Activated naive CD4-positive, alpha-beta T cell treated with anti-CD3 and anti-CD28 coated beads, Interleukin-2, amount 50 U/mL, for 16 hours (primary cell): ENCODE measurements around the gene COL8A2.
"Not testable (repeated sequence)": the region's sequence is repeated elsewhere in the genome, so short reads cannot be mapped to it uniquely, and the experiment has no call there.

Source experiments
- DNase-seq: peaks from one replicate; pipeline ENCODE4 v3.0.0-alpha.2; 2020

The COL8A2 gene

DNA sequence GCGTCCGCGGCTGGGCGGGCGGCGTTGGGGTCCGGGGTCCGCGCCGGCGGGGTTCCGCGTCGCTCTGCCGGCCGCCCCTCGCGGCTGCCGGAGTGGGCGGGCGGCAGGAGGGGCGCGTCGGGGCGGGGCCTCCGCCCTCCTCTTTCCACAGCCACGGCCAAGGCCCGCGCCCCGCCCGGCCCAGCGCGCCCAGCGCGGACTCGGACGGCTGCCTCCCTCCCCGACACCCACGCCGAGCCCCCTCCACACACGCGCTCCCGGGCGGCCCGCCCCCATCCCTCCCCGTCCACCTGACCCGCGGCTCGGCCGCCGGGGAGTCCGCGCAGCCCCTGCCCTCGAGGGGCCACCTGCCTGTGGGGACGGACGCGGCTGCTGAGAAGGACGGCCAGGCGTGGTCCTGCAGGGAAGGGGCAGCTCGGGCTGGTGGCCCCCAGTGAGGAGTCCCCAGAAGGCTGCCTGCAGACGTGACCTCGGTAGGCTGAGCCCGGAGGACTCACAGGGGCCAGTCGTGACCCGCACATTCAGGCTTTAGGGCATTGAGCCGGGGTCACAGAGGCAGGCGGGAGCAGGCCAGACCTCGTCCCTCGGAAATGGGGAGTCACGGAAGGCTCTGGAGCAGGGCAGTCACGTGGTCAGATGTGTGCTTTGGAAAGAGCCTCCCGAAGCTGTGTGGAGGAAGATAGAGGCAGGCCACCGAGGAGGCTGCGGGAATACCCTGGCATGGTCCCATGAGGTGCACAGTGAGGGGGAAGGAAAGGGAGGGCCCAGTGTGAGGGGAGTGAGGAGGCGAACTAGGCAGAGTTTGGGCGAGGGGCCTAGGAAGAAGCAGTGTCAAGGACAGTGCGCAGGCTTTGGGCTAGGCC is at the start of gene COL8A2:
COL8A2 (minus strand) TSS at position 94 of the 863 bp plus-strand sequence. CDS start 24,980 bp downstream, outside the sequence.
- DNase-seq = no peak

DNA sequence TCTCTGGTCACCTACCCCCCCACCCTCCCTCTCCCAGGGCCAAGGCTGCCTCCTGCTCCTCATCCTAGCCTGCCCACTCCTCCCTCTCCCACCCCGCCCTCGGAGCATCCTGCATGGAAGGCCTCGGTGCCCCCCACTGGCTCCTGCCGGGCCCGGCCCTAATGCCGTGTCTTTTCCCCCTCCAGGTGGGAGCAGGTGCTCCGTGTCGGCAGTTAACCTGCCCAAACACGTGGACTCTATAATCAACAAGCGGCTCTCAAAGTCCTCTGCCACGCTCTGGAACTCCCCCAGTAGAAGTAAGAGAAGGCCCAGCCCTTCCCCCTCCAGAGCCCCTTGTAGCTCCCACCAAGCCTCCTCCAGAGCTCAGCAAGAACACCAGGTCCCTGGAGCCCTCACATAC is 49.7 kb upstream of the COL8A2 start:
- DNase-seq = no peak

DNA sequence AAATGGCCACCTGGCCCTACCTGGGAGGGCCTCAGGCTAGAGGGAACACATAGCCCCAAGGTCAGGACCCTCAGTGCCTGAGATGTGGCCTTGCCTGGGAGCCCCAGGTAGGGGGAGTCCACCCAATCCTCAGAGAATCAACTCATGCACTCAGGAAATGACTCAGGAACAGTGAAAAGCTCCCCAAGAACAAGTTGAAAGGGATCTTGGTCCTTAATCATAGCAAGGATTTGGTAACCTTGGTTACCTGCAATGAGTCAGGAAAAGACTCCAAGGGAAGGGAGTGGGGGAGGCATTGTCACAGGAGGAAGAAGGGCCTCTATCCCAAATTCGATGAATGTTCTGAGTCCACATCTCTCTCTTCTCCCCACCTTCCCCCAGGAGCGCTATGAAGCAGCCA is 48.0 kb upstream of the COL8A2 start:
- no peak for DNase-seq

DNA sequence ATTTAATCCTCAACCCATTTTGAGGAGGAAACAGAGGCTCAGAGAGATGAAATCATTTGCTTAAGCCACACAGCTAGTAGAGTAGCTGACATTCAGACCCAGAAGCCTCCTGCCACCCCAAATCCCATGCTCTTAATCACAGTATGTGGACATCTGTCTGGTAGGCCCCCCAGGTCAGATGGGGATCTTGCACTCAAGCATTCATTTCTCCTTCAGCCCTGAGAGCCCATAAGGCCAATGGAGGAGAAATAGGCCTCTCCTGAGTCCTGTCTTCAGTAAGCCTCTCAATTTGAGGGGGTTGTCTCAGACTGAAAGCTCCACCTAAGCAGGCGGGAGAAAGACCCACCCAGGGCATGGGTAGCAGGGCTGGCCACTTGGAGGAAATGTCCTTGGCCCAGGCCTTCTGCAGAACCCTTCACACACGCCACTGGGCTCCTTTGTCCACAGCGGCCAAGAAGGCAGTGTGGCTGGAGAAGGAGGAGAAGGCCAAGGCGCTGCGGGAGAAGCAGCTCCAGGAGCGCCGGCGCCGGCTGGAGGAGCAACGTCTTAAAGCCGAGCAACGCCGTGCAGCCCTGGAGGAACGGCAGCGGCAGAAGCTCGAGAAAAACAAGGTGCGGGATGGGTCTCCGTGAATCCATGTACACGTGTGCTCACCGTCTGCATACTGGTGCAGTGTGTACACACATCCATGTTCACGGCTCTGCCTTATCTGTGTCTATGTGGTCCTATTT is 47.2 kb upstream of the COL8A2 start:
- DNase-seq = no peak

DNA sequence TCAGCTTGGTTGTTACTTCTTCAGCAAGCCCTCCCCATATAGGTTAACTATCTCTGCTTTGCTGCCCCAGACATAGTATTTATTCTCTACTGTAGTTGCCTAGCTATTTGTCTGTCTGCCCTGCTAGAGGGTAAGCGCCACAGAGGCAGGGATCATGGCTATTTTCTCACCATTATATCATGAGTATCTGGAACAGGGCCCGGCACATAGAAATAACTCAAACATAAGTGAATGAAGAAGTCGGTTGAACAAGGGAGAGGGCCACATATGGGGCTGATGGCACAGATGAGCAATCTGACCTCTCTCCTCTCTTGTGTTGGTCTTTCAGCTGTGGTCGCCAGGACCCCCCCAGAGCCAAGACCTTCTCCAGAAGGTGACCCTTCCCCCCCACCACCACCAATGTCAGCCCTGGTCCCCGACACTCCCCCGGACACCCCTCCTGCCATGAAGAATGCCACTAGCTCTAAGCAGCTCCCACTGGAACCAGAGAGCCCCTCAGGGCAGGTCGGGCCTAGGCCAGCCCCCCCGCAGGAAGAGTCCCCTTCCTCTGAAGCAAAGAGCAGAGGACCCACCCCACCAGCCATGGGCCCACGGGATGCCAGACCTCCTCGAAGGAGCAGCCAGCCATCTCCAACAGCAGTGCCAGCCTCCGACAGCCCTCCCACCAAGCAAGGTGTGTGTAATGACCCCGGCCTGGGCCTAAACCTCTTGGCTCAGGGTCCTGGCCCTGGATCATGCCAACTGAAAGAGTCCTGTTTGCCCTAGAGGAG is 45.8 kb upstream of the COL8A2 start:
- no peak for DNase-seq

DNA sequence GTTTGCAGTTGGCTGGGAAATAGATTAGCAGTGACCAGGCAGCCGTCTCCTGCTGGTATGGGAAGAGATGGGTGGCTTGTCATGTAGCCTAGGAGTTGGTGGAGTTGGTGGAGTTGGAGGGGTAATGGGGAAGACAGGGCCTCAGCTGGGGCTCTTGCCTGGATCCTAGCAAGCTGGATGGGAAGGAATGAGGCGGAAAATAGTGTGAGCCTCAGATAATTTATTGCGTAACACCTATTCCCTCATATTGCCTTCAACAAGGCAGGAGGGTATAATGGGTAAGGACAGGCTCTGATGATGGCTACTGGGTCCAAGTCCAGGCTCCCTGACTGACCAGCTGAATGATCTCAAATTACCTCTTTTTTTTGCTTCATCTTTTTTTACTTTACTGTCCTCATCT is 43.5 kb upstream of the COL8A2 start:
- DNase-seq = no peak

DNA sequence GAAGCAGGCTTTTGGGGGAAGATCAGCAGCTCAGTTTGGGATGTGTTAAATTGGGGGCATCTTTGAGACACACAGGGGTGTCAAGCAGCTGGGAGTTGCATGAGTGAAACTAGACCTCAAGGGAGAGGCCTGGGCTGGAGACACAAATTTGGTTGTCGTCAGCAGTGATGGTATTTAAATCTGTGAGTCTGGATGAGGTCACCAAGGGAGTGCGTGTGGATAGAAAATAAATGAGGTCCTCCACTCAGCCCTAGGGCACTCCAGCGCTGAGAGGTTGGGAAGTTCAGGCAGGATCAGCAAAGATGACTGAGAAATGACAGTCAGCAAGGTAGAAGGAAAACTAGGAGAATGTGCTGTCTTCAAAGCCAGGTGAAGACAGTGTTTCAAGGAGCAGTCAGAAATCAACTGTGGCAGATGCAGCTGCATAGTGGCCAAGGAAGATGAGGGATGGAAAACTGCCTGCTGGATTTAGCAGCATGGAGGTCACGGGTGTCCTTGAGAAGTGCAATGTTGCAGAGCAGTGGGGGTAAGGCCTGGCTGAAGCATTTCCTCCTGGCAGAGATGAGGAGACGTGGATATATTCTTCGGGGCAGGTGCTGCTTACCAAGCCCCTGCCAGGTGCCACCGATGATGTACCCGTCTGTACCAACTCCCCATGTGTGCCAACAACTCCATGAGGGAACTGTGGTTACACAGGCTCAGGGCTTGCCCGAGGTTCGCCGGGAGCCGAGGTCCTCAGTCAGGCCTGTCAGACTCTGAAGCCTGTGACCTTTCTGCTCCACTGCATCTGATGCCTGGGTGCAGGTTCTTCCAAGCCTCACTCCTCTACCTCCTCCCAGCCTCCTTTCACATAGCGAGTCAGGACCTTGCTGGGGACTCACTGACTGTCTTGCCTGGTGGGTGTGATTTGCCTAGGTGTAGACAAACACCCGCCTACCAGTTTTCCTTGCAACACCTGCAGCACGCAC is 42.2 kb upstream of the COL8A2 start:
- no peak for DNase-seq

DNA sequence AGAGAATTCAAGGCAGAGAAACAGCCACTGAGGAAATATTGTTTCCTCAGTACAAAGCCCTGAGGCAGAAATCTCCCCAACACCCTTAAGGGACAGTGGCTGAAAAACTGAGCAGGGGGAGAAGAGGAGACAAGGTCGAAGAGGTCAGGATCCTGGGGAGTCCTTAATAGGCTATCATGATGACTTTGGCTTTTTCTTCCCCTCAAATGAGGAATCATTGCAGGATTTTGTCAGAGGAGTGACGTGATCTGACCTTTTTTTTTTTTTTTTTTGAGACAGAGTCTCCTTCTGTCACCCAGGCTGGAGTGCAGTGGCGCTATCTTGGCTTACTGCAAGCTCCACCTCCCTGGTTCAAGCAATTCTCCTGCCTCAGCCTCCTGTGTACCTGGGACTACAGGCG is 41.1 kb upstream of the COL8A2 start:
- DNase-seq = no peak

DNA sequence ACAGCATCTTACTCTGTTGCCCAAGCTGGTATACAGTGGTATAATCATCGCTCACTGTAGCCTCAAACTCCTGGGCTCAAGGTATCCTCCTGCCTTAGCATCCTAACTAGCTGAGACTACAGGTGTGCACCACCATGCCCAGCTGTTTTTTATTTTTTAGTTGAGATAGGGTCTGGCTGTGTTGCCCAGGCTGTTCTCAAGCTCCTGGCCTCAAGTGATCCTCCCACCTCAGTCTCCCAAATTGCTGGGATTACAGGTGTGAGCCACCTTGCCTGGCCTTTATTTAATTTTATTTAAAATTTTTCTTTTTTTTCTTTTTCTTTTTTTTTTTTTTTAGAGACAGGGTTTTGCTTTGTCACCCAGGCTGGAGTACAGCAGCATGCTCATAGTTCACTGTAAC is 40.1 kb upstream of the COL8A2 start:
- no peak for DNase-seq

DNA sequence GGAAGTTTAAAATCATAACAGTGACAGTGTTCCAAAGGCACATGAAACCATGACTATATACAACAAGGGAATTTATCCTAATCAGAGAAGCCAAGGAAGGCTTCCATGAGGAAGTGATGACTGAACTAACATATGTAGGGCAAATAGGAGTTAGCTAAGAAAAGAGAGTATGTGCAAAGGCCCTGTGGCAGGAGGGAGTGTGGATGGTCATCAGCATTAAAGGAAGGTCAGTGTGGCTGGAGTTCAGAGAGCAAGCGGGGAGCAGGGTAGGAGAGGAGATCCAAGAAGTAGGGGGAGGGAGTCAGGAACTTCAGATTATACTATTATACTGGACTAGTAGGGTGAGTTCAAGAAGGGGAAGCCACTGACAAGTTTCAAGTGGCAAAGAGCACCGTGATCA is 39.3 kb upstream of the COL8A2 start:
- no peak for DNase-seq

DNA sequence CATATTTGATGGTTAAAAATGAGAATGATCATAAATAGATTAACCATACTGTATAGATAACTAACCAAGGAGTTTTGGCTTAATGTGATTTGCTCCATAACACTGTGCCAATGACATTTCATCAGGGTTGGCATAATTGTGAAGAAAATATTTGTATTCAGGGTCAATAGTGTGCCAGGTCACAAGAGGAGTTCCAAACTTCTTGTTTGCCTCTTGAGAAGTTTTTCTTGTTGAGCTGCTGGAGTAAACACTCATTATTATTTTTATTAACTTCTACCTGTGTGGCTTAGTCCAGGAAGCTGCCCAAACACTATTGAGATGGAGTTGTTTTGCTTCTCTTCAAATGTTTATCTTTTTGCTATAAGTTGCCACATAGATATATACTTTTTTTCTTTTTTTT is 38.4 kb upstream of the COL8A2 start:
- DNase-seq = no peak

DNA sequence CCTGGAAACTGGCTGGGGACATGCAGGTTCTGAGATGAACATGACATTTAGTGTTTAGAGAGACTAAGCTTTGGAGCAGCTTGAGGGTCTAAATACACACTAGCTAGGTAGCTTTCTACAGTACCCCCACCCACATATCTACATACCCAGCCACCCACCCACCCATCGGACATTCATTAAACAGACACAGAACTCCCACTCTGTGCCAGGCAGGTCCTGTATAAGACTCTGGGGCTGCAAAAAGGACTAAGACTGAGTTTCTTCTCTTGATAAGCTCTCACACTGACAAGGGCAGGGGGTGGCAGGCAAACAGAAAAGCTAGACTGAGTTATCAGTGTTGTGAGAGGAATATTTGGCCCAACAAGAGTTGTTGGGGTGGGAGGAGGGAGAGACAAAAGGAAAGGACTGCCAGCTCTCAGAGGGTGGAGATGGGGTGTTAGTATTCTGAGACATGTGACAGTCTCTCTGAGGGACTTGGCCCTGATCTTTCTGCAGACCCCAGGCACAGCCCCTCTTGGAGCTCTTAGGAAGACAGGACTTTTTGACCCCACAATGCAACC is 37.7 kb upstream of the COL8A2 start:
- DNase-seq = no peak

DNA sequence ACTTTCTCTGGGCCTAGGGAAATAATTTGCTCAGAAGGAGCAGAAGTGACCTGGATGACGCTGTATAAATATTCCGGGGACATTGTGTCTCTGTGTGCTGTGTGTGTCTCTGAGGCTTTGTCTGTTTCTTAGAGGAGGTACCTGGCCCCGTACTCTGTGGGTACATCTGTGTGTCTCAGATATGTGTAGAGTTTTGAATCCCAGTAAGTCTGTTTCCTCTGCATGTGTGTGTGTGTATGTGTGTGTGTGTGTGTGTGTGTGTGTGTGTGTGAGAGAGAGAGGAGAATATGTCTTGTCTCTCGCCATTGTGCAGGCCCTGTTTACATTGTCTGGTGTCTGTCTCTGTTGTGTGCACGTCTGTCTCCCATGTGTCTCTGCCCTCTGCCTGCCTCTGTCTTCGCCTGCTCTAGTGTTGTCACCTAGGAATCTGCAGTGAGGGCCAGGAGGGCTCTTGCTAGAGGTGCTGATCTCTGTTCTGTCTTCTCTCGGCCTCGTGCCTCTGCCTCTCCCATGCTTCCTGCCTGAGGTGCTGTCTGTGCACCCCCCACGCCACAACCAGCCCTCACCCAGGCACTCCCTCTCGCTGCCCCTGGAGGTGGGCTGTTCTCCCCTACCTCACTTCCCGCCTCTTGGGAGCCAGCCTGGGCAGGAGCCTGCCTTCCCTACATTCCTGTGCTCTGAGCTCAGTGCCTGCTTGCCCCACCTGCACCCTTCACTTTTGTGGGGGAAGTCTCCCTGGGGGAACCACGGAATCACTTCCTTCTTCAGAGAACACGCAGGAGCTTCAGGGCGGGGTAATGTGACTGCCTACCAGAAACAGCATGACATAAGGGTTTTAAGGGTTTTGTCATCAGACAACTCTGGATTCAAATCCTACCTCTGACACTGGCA is 36.9 kb upstream of the COL8A2 start:
- peak; percentile 47 for DNase-seq

DNA sequence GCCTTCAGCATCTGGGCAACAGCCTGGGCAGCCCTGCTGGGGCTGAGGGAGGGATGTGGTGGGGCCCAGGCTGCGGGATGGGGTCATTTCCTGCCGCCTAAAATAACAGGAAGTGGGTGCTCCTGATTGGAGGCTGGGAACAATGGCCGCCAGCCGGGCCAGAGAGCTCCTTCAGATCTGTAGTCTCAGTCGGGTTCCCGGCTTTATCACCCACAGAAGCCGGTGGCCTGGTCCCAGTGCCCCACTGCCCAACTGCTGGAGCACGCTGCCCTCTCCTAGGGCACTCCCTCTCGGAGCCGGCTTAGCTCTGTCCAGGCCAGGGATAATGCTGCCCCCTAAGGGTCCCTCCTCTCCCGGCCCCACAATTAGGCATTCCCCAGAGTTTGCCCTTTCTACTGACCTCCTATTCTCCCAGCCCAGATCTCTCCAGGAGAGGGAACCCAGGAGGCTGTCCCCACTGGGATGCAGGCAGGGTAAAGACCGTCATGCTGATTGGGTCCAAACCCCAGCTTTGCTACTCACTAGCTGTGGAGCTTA is 36.0 kb upstream of the COL8A2 start:
- DNase-seq = peak; percentile 45

DNA sequence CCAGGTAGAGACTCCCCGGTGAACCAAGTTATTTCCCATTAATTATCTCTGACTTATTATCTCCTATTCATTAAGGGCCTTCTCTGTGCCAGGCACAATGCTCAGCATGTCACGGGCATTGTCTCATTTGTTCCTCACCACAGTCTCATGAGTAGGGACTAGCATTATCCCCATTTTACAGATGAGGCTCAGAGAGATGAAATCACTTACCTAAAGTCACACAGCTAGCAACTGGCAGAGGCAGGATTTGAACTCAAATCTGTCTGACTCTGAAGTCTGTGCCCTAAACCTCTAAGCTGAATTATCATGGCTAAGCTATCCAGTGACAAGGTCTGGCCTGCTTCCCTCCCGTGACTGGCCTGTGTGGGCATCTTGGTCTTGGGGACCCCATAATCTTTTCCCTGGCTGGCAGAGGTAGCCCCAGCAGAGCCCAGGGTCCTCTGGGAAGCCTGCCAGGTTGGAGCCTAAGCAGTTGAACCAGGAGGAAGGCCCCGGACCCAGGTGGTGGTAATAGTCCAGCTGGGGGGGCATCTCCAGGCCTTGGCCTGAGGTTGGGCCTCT is 35.4 kb upstream of the COL8A2 start:
- DNase-seq = no peak

DNA sequence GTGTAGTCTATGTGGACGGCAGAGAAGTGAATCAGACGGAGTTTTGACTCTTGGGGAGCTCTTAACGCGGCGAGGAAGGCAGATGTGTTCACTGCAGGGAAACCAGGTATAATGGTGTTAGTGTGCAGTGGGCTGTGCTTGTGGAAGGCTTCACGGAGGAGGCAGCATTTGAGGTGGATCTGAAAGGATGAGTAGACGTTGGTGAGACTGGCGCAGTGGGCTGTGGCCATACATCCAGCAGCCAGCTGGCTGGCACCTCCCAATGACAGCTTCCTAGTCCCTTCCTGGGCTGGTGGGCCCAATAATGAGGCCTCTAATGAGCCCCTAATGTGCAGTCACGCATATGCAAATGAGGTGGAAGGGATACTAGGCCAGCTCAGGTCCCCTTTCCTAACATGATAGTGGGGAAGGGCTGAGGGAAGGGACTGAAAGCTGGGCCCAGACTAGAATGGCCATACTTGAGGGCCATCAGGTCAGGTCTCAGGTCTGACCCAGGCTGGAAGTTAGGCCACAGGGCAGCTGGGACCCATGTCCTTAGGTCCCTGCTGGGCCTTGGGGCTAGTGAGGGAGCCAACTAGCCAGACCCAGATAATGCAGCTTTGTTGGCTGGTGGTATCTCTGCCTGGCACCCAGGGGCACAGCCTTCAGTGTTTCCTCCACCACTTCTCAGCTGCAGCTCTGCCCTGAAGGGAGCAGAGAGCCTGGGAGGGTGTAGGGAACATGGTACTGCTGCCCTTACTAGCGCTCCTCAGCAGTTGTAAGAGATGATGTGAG is 34.8 kb upstream of the COL8A2 start:
- DNase-seq = no peak

DNA sequence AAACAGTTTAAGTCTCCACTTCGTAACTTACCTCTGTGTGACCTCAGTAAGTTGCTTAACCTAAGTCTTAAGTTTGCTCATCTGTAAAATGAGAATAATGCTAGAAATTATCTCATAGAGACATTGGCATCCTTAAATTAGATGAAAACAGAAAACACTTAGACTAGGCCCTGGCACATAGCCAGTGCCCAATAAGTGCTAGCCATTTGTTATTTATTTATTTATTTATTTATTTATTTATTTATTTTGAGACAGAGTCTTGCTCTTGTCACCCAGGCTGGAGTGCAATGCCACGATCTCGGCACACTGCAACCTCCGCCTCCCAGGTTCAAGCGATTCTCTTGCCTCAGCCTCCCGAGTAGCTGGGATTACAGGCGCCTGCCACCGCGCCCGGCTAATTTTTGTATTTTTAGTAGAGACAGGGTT is 33.8 kb upstream of the COL8A2 start:
- not testable (repeated sequence) for DNase-seq

DNA sequence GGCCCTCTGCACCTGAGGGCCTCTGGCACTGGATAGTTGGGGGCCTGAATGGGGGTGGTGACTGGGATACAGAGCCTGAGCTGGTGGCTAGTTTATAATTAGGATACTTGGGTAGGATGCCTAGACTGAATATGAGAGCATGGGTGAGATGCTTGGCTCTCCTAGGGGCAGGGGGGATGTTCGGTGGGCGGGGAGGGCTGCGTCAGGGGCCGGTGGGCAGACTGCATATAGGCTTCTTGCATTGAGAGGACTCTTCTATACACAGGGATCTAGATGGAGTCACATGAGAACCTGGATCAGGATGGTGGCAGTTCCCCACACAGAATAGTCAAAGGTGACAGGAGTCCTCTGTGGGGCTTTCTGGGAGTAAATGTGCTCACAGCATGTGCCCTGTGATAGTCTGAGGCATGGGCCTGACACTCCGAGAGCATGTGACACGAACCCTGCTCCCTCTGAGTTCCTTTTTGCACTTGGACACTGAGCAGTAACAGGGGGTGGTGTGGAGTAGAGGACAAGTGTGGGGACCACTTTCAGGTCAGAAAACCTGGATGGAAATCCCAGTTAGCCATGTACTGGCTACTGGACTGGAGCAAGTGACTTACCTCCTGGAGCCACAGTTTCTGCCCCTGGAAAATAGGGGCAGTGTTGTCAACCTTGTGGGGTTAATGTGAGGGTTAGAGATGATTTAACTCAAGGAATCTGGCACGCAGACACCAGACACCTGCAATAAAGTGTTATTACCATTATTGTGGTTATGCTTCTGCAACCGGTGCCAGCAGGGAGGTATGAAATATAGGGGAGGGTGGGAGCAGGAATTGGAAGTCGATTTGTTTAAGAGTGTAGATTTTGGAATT is 33.2 kb upstream of the COL8A2 start:
- DNase-seq = no peak
